ENCODE results near the gene IQGAP3.
"Not testable (repeated sequence)": the region's sequence is repeated elsewhere in the genome, so short reads cannot be mapped to it uniquely, and the experiment has no call there.

The IQGAP3 gene

DNA sequence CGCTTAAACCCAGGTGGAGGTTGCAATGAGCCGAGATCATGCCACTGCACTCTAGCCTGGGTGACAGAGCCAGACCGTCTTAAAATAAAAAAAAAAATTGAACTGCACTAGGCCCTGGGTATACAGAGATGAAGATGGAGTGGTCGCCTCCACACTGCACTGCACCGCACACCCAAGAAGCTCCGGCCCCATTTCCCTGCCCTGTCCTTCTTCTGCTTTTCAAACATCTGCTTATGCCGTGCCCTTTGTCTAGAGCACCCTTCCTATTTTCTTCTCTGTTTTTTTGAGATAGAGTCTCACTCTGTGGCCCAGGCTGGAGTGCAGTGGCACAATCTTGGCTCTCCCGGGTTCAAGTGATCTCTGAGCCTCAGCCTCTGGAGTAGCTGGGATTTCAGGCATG is 17.4 kb downstream of the IQGAP3 start:
- Histone ChIP-seq H3K27me3 (no peaks in the 10 kb centered on the region), H3K9me3 (no peaks in the 10 kb centered on the region), H3K4me3 (ENCODE audit: low read depth in 1 of 2, low read length in 1 of 2) (no peak overlapping the region), H3K36me3 (peaks cover 57% of the 10 kb centered on the region), H3K27ac (no peak overlapping the region), H3K4me1 (ENCODE audit: control insufficient read depth in 1 of 2, insufficient read depth in 1 of 2, low read depth in 1 of 2, low read length in 1 of 2) (peaks cover 0 to 2% of the 10 kb centered on the region in 2 experiments)
- TF ChIP-seq, protein P1, sequence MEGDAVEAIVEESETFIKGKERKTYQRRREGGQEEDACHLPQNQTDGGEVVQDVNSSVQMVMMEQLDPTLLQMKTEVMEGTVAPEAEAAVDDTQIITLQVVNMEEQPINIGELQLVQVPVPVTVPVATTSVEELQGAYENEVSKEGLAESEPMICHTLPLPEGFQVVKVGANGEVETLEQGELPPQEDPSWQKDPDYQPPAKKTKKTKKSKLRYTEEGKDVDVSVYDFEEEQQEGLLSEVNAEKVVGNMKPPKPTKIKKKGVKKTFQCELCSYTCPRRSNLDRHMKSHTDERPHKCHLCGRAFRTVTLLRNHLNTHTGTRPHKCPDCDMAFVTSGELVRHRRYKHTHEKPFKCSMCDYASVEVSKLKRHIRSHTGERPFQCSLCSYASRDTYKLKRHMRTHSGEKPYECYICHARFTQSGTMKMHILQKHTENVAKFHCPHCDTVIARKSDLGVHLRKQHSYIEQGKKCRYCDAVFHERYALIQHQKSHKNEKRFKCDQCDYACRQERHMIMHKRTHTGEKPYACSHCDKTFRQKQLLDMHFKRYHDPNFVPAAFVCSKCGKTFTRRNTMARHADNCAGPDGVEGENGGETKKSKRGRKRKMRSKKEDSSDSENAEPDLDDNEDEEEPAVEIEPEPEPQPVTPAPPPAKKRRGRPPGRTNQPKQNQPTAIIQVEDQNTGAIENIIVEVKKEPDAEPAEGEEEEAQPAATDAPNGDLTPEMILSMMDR (IDR thresholded peaks at IDR 0.05), result no peak

DNA sequence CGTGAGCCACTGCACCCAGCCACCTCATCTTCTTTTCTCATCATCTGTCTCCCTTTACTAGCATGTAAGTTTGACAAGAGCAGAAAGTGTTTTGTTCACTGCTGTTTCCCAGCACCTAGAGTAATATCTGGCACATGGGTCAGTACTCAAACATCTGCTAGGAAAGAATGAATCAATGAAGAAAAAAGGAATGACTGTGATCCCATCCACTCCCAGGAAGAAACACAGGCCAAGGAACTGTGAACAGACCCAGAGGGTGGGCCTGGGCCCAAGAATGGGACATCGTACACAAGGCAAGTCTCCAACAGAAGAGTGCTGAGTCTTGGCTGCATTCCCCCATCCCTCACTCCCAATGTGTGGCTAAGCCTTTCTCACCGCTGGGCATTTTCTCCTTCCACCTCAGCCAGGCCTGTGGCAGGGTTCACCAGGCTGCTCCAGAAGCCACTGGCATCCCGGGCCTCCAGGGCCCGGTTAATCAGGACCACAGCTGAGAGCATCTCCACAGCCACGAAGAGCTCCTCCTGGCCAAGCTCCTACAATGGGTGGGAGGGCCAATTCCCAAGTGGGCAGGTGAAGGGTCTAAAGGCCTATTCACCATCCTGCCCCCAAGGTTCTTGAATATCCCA is 18.4 kb downstream of the IQGAP3 start:
- no peaks in the 10 kb centered on the region for H3K27me3 ChIP-seq
- peaks cover 55% of the 10 kb centered on the region for H3K36me3 ChIP-seq
- H3K4me1 ChIP-seq (ENCODE audit: control insufficient read depth in 1 of 2, insufficient read depth in 1 of 2, low read depth in 1 of 2, low read length in 1 of 2), result peaks cover 0 to 2% of the 10 kb centered on the region in 2 experiments
- TF ChIP-seq, protein P1 (IDR thresholded peaks at IDR 0.05), result no peak
- H3K9me3 ChIP-seq, result no peaks in the 10 kb centered on the region
- no peak overlapping the region for H3K4me3 ChIP-seq (ENCODE audit: low read depth in 1 of 2, low read length in 1 of 2)
- H3K27ac ChIP-seq, result no peak overlapping the region

DNA sequence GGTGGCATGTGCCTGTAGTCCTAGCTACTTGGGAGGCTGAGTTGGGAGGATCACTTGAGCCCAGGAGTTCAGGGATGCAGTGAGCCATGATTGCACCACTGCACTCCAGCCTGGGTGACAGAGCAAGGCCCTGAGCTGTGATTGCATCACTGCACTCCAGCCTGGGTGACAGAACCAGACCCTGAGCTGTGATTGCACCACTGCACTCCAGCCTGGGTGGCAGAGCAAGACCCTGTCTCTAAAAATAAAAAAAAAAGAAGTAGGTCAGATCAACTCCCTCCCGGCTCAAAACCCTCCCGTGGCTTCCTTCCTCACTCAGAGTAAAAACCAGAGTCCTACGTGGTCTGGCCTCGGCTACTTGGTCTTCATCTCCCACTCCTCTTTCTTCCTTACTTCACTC is 19.4 kb downstream of the IQGAP3 start:
- not testable (repeated sequence) for H3K4me1 ChIP-seq (ENCODE audit: control insufficient read depth in 1 of 2, insufficient read depth in 1 of 2, low read depth in 1 of 2, low read length in 1 of 2); H3K4me3 ChIP-seq (ENCODE audit: low read depth in 1 of 2, low read length in 1 of 2); H3K9me3 ChIP-seq; H3K27me3 ChIP-seq
- Histone ChIP-seq H3K27ac (peak overlapping the region; percentile 31), H3K36me3 (peaks cover 65% of the 10 kb centered on the region)

DNA sequence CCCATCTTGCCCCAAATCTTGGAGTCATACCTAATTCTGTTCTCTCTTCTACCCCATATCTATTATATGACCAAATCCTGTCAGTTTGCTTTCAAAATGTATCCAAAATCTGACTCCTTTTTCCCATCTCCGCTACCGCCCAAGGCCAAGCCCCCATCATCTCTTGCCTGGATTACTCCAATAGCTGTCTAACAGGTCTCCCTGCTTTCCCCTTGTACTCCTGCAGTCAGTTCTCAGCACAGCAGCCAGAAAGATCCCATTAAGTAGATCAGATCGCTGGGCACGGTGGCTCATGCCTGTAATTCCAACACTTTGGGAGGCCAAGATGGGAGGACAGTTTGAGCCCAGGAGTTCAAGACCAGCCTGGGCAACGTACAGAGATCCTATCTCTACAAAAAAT is 19.8 kb downstream of the IQGAP3 start:
- H3K27ac ChIP-seq, result no peak overlapping the region
- TF ChIP-seq, protein P1 (IDR thresholded peaks at IDR 0.05), result no peak
- H3K9me3 ChIP-seq, result no peaks in the 10 kb centered on the region
- peaks cover 69% of the 10 kb centered on the region for H3K36me3 ChIP-seq
- H3K4me1 ChIP-seq (ENCODE audit: control insufficient read depth in 1 of 2, insufficient read depth in 1 of 2, low read depth in 1 of 2, low read length in 1 of 2), result peaks cover 0 to 2% of the 10 kb centered on the region in 2 experiments
- no peak overlapping the region for H3K4me3 ChIP-seq (ENCODE audit: low read depth in 1 of 2, low read length in 1 of 2)
- H3K27me3 ChIP-seq, result no peaks in the 10 kb centered on the region

DNA sequence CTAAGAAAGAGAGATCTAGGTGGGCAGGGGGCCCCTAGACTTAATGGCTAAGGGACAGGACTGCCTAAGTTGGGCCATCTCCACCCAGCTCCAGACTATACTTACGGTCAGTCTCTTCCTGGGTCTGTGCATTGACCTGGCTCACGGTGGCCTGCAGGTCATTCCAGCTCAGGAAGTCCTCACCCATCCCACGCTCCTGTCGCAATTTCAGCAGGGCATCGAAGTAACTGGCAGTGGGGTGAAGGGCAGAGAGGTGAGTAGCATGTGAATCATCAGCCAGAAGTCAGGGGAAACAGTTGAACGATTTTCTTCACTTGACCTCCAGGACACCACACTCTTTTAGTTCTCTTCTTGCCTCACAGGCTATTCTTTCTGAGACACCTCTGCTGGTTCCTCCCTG is 20.5 kb downstream of the IQGAP3 start:
- H3K27me3 ChIP-seq, result no peaks in the 10 kb centered on the region
- H3K9me3 ChIP-seq, result no peaks in the 10 kb centered on the region
- TF ChIP-seq, protein P1 (IDR thresholded peaks at IDR 0.05), result no peak
- H3K4me3 ChIP-seq (ENCODE audit: low read depth in 1 of 2, low read length in 1 of 2), result no peak overlapping the region
- H3K36me3 ChIP-seq, result peaks cover 76% of the 10 kb centered on the region
- H3K4me1 ChIP-seq (ENCODE audit: control insufficient read depth in 1 of 2, insufficient read depth in 1 of 2, low read depth in 1 of 2, low read length in 1 of 2), result peaks cover 0 to 2% of the 10 kb centered on the region in 2 experiments
- H3K27ac ChIP-seq, result no peak overlapping the region

DNA sequence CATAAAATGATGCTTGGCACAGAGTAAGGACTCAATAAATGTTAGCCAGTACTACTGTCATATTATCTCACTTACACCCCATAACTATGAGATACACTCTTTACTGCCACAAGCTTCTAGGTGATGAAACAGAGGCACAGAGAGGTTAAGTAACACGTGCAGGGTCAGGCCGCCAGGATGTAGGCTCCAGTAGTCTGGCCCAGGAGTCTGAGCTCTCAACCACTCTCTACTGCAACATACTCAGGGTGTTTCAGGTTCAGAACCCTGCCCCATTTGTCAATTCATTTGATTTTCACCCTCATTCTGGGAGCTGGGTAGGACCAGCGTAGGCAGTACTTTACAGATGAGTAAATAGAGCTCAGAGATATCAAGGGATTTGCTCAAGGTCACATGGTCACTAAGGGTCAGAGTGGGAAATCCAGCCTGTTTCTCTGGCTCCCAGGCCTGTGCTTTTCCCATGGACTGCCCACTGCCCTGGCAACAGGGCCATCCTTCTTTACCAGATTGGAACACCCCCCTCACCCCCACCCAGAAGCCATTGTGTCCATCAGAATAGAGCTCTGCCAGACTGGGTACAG is 21.2 kb downstream of the IQGAP3 start:
- Histone ChIP-seq H3K27me3 (no peaks in the 10 kb centered on the region), H3K36me3 (peaks cover 77% of the 10 kb centered on the region), H3K27ac (no peak overlapping the region), H3K9me3 (no peaks in the 10 kb centered on the region), H3K4me3 (ENCODE audit: low read depth in 1 of 2, low read length in 1 of 2) (no peak overlapping the region), H3K4me1 (ENCODE audit: control insufficient read depth in 1 of 2, insufficient read depth in 1 of 2, low read depth in 1 of 2, low read length in 1 of 2) (peaks cover 0 to 2% of the 10 kb centered on the region in 2 experiments)
- TF ChIP-seq, protein P1 (IDR thresholded peaks at IDR 0.05), result no peak
